PC-9 (cell line): ENCODE data around the gene ADGRA3.

Experiments
- CTCF ChIP-seq: fragments of 200-600 bp; sonication (generic); conservative IDR thresholded peaks from 2 replicates; pipeline ENCODE4 v1.6.1; 2017; ENCODE audit warnings: mixed run types, antibody characterized with exemption, mild to moderate bottlenecking, moderate library complexity
- EZH2 ChIP-seq: fragments of 200-600 bp; sonication (generic); IDR thresholded peaks from 2 replicates; pipeline ENCODE4 v1.8.0; 2017; ENCODE audit warnings: antibody characterized with exemption, low read depth

GRCh38 chr4:22458098-22458497 is 57.8 kb downstream of the ADGRA3 start:
- no peak for TF ChIP-seq EZH2
- no peak for TF ChIP-seq CTCF
